H1 (cell line): ENCODE data around the gene CHST1. TPM values are rescaled to one million over a fixed set of nuclear protein-coding genes. Genes with fewer than 3 reads are reported as not detected.

Experiments
- CTCF ChIA-PET: fragments of 300-600 bp; sonication (Branson Sonifier 250); formaldehyde crosslinking; loops from one replicate; lab custom pipeline; 2021; ENCODE audit not compliant: partially characterized antibody; lab: Charles Lee
- POLR2A ChIA-PET: fragments of 300-600 bp; sonication (Branson Sonifier 250); formaldehyde crosslinking; loops from one replicate; lab custom pipeline; 2021; ENCODE audit warnings: inconsistent platforms; ENCODE audit not compliant: partially characterized antibody; lab: Charles Lee
- DNase-seq, 2 experiments: peaks; one replicate each; pipeline versions ENCODE4 v3.0.0 to v3.0.0-alpha.2; 2010 to 2022; ENCODE audit warnings: low spot score in 2 of 2, low read depth in 1 of 2, mixed read lengths in 1 of 2
- FAIRE-seq: peaks from 2 replicates; lab custom pipeline; 2011; peaks lifted over from hg19 to GRCh38; lab: Jason Lieb, UNC
- H2AFZ ChIP-seq: 2 replicates; pipeline ENCODE4 v1.8.1; 2012; ENCODE audit warnings: low read length, inconsistent platforms
- H2AK5ac ChIP-seq: 2 replicates; pipeline ENCODE4 v1.6.1; 2013; ENCODE audit warnings: low read depth, low read length
- H2BK120ac ChIP-seq: replicated peaks from 2 replicates; pipeline ENCODE3; 2013; ENCODE audit warnings: low read depth, low read length, inconsistent platforms
- H2BK12ac ChIP-seq: 2 replicates; pipeline ENCODE4 v1.6.1; 2013; ENCODE audit warnings: low read depth, low read length
- H2BK15ac ChIP-seq: 2 replicates; pipeline ENCODE4 v1.6.1; 2013; ENCODE audit warnings: low read length
- H2BK20ac ChIP-seq: 2 replicates; pipeline ENCODE4 v1.6.1; 2013; ENCODE audit warnings: low read length
- H2BK5ac ChIP-seq: 2 replicates; pipeline ENCODE4 v1.6.1; 2013; ENCODE audit warnings: low read depth, low read length
- H3K14ac ChIP-seq: 2 replicates; pipeline ENCODE4 v1.6.1; 2013; ENCODE audit warnings: inconsistent platforms; ENCODE audit not compliant: insufficient read length
- H3K18ac ChIP-seq: 2 replicates; pipeline ENCODE4 v1.6.1; 2013; ENCODE audit warnings: low read length; ENCODE audit errors: extremely low read depth
- H3K23ac ChIP-seq: 2 replicates; pipeline ENCODE4 v1.6.1; 2013; ENCODE audit warnings: inconsistent platforms; ENCODE audit not compliant: insufficient read length
- H3K23me2 ChIP-seq: 2 replicates; pipeline ENCODE4 v1.6.1; 2013; ENCODE audit warnings: low read depth, low read length
- H3K27ac ChIP-seq: 2 replicates; pipeline ENCODE4 v1.6.1; 2011; ENCODE audit warnings: low read depth, low read length, inconsistent platforms
- H3K27me3 ChIP-seq, 4 experiments: replicated peaks in 1 of 4; 1 replicate in 1 of 4; 2 replicates in 3 of 4; pipeline versions ENCODE4 v1.6.1 to v1.8.1; 2011 to 2013; ENCODE audit warnings: low read length in 3 of 4, mild to moderate bottlenecking in 3 of 4, inconsistent platforms in 2 of 4, mixed read lengths in 2 of 4, moderate library complexity in 1 of 4; ENCODE audit not compliant: control insufficient read depth in 3 of 4, insufficient read depth in 3 of 4; ENCODE audit errors: extremely low read depth in 1 of 4
- H3K36me3 ChIP-seq, 4 experiments: 2 replicates each; pipeline versions ENCODE4 v1.6.1 to v1.8.1; 2011 to 2013; ENCODE audit warnings: mild to moderate bottlenecking in 4 of 4, low read length in 3 of 4, moderate library complexity in 2 of 4, control low read depth in 1 of 4, inconsistent platforms in 1 of 4; ENCODE audit not compliant: insufficient read depth in 4 of 4, control insufficient read depth in 2 of 4
- H3K4ac ChIP-seq: replicated peaks from 2 replicates; pipeline ENCODE3; 2013; ENCODE audit warnings: low read length, low read depth, mixed read lengths, inconsistent platforms; ENCODE audit not compliant: insufficient read length
- H3K4me1 ChIP-seq, 4 experiments: replicated peaks in 1 of 4; 1 replicate in 1 of 4; 2 replicates in 3 of 4; pipeline versions ENCODE4 v1.6.1 to v1.8.1; 2011 to 2013; ENCODE audit warnings: low read length in 3 of 4, inconsistent platforms in 2 of 4, mixed read lengths in 1 of 4; ENCODE audit not compliant: insufficient read depth in 4 of 4, control insufficient read depth in 3 of 4
- H3K4me2 ChIP-seq, 2 experiments: 2 replicates each; pipeline versions ENCODE4 v1.6.1 to v1.8.1; 2011 to 2013; ENCODE audit warnings: low read depth in 2 of 2, low read length in 2 of 2, control low read depth in 1 of 2, inconsistent platforms in 1 of 2, mild to moderate bottlenecking in 1 of 2; ENCODE audit not compliant: insufficient read depth in 1 of 2
- H3K4me3 ChIP-seq, 4 experiments: fragments of 200-600, 300-600 bp in 1 of 4; sonication (generic), shearing (Covaris generic), sonication (Bioruptor Twin) in 1 of 4; 2 replicates each; pipeline versions ENCODE4 v1.5.1 to v1.8.1; 2011 to 2016; ENCODE audit warnings: low read length in 4 of 4, low read depth in 3 of 4, control low read depth in 2 of 4, inconsistent platforms in 2 of 4, mild to moderate bottlenecking in 2 of 4, mixed read lengths in 1 of 4, moderate library complexity in 1 of 4; ENCODE audit not compliant: insufficient read depth in 2 of 4; ENCODE audit errors: extremely low read depth in 1 of 4
- H3K56ac ChIP-seq: replicated peaks from 2 replicates; pipeline ENCODE3; 2013; ENCODE audit warnings: low read depth, mild to moderate bottlenecking, mixed read lengths, low read length, inconsistent platforms; ENCODE audit not compliant: insufficient read length
- H3K79me1 ChIP-seq: 2 replicates; pipeline ENCODE4 v1.6.1; 2013; ENCODE audit warnings: low read depth, low read length, control low read depth
- H3K79me2 ChIP-seq, 2 experiments: 2 replicates each; pipeline versions ENCODE4 v1.6.1 to v1.8.1; 2012 to 2013; ENCODE audit warnings: low read length in 2 of 2, mild to moderate bottlenecking in 2 of 2, inconsistent platforms in 1 of 2; ENCODE audit not compliant: insufficient read depth in 2 of 2, control insufficient read depth in 1 of 2
- H3K9ac ChIP-seq, 4 experiments: replicated peaks in 1 of 4; 1 replicate in 1 of 4; 2 replicates in 3 of 4; pipeline versions ENCODE4 v1.6.1 to v1.8.1; 2011 to 2013; ENCODE audit warnings: low read depth in 3 of 4, low read length in 3 of 4, control low read depth in 2 of 4, mild to moderate bottlenecking in 2 of 4, moderate library complexity in 2 of 4, inconsistent platforms in 1 of 4; ENCODE audit errors: extremely low read depth in 1 of 4
- H3K9me3 ChIP-seq, 2 experiments: 2 replicates each; pipeline versions ENCODE4 v1.6.1 to v1.8.1; 2012 to 2013; ENCODE audit warnings: mild to moderate bottlenecking in 2 of 2, moderate library complexity in 2 of 2, control low read depth in 1 of 2, inconsistent platforms in 1 of 2, low read depth in 1 of 2, low read length in 1 of 2, mixed read lengths in 1 of 2; ENCODE audit not compliant: insufficient read depth in 2 of 2
- H4K20me1 ChIP-seq, 2 experiments: replicated peaks in 1 of 2; 2 replicates each; pipeline versions ENCODE3 to v1.8.1; 2011 to 2013; ENCODE audit warnings: inconsistent platforms in 2 of 2, low read length in 2 of 2, mild to moderate bottlenecking in 1 of 2; ENCODE audit not compliant: insufficient read depth in 2 of 2, control insufficient read depth in 1 of 2
- H4K5ac ChIP-seq: 2 replicates; pipeline ENCODE4 v1.6.1; 2013; ENCODE audit warnings: low read length, low read depth, mixed read lengths, inconsistent platforms; ENCODE audit not compliant: insufficient read length
- H4K8ac ChIP-seq: 2 replicates; pipeline ENCODE4 v1.8.0; 2013; ENCODE audit warnings: mild to moderate bottlenecking, moderate library complexity, low read length, inconsistent platforms; ENCODE audit not compliant: insufficient read depth; ENCODE audit errors: extremely low read depth
- H4K91ac ChIP-seq: replicated peaks from 2 replicates; pipeline ENCODE3; 2013; ENCODE audit warnings: low read length, mixed read lengths, inconsistent platforms; ENCODE audit not compliant: insufficient read length
- ATF3 ChIP-seq: IDR thresholded peaks from 2 replicates; pipeline ENCODE4 v1.6.1; 2011; ENCODE audit warnings: low read depth, mild to moderate bottlenecking, low read length; ENCODE audit not compliant: insufficient read depth
- E2F6 ChIP-seq: IDR thresholded peaks from 2 replicates; pipeline ENCODE4 v1.6.1; 2012; ENCODE audit warnings: inconsistent platforms
- SP4 ChIP-seq: IDR thresholded peaks from 2 replicates; pipeline ENCODE4 v1.6.1; 2012; ENCODE audit warnings: low read length, inconsistent platforms
- SRF ChIP-seq: IDR thresholded peaks from 2 replicates; pipeline ENCODE4 v1.6.1; 2011; ENCODE audit warnings: mild to moderate bottlenecking, low read depth, low read length, moderate library complexity
- WGBS, 2 experiments: shearing (Covaris generic) in 1 of 2; methylation state at CpG; one replicate each; pipeline versions ENCODE4 v1.1.6 to v1.1.7; 2013 to 2015; ENCODE audit warnings: low lambda C conversion rate in 2 of 2, mixed read lengths in 2 of 2, inconsistent platforms in 1 of 2, low coverage in 1 of 2, missing lambda C conversion rate in 1 of 2; ENCODE audit not compliant: insufficient replicate concordance in 2 of 2, insufficient coverage in 1 of 2, insufficient read length in 1 of 2; ENCODE audit errors: extremely low coverage in 1 of 2, missing lambda C conversion rate in 1 of 2; 5-methylcytosine and 5-hydroxymethylcytosine counted together
- polyA plus RNA-seq, 7 experiments: library from polyadenylated mRNA; depleted of rRNA in 3 of 7; stranded (reverse) in 5 of 7; unstranded in 2 of 7; fragments of >200 nt in 5 of 7; fragments of 200-250 nt in 2 of 7; gene quantifications; 1 replicate in 5 of 7; 2 replicates in 1 of 7; 4 replicates in 1 of 7; pipeline versions ENCODE4 v1.2.1 to v1.2.3, GENCODE V29; 2011 to 2013; ENCODE audit warnings: missing spikeins in 2 of 7, mixed read lengths in 2 of 7
- total RNA-seq: library from RNA; stranded (reverse); fragmentation: NEBNext Ultra II Directional; extraction: Animal tissue kit (Norgen Biotek cat#: 25700); gene quantifications from 2 replicates; pipeline ENCODE4 v1.2.1, GENCODE V29; 2021

CHST1 gene
- total and polyA plus RNA-seq, 2 of the 8 experiments (the other 6 are each of a cell fraction or from before 2014, with no cell fraction given): 1.6 to 3.8 TPM

GRCh38 chr11:45667929-45668680 is 2.7 kb upstream of the CHST1 start:
- Histone ChIP-seq H3K56ac (no peak overlapping the region), H3K79me2 (no peaks in the 10 kb centered on the region), H3K23ac (no peak overlapping the region), H4K20me1 (peaks cover 2% of the 10 kb centered on the region in 2 experiments), H3K4me3 (no peak overlapping the region), H3K27ac (no peak overlapping the region), H3K36me3 (no peaks in the 10 kb centered on the region), H2AK5ac (no peak overlapping the region), H2BK5ac (no peak overlapping the region), H4K5ac (no peak overlapping the region), H3K4ac (no peak overlapping the region), H2BK12ac (no peak overlapping the region), H3K23me2 (peaks cover 12% of the 10 kb centered on the region; the same call in 1 of the 2 replicates), H2BK120ac (no peak overlapping the region), H2BK15ac (no peak overlapping the region), H4K91ac (no peak overlapping the region), H3K27me3 (peaks cover 11 to 40% (median 32%) of the 10 kb centered on the region in 4 experiments), H3K4me2 (no peak overlapping the region), H3K18ac (no peak overlapping the region), H2AFZ (no peak overlapping the region), H3K14ac (no peak overlapping the region), H4K8ac (no peak overlapping the region), H3K79me1 (no peaks in the 10 kb centered on the region), H3K9me3 (no peaks in the 10 kb centered on the region), H2BK20ac (no peak overlapping the region), H3K9ac (no peak overlapping the region), H3K4me1 (peaks cover 0 to 12% (median 9%) of the 10 kb centered on the region in 4 experiments; a peak in 6 of 7 replicates)
- WGBS, 2 experiments: 81% methylated on average over 3 of the region's 5 CpGs; no CpG with 5 or more reads in 1 of the 2 experiments
- FAIRE-seq (no peak), DNase-seq (no peak)
- CTCF ChIA-PET: interaction anchor here (0.9 to 5.8 kb wide), 5 partner anchors 10 to 118 kb away, joined by 3 to 48 read pairs (median 6); no protein-coding TSS in a partner anchor
- POLR2A ChIA-PET: interaction anchor here (1.4 kb wide), 1 partner anchor 8 kb away, joined by 4 read pairs; no protein-coding TSS in a partner anchor
- TF ChIP-seq E2F6 (no peak), ATF3 (no peak), SP4 (no peak), SRF (no peak)
